GM06990 (cell line): ENCODE results near the gene TMEM253.

Experiments used
- DNase-seq: peaks from one replicate; pipeline ENCODE4 v3.0.0-alpha.2; 2011; ENCODE audit not compliant: insufficient read length; ENCODE audit errors: extremely low read depth
- H3K27me3 ChIP-seq: replicated peaks from 2 replicates; pipeline ENCODE4 v1.6.0; 2011; ENCODE audit warnings: low read length; ENCODE audit not compliant: control insufficient read depth, insufficient read depth
- H3K36me3 ChIP-seq: 2 replicates; pipeline ENCODE4 v1.5.1; 2011; ENCODE audit warnings: low read length; ENCODE audit not compliant: control insufficient read depth, insufficient read depth
- H3K4me3 ChIP-seq: replicated peaks from 2 replicates; pipeline ENCODE4 v1.5.1; 2011; ENCODE audit warnings: low read depth, mild to moderate bottlenecking, control low read depth, low read length
- CTCF ChIP-seq: IDR thresholded peaks from 2 replicates; pipeline ENCODE4 v1.5.1; 2011; ENCODE audit warnings: low read length, control low read depth, mild to moderate bottlenecking, inconsistent platforms; ENCODE audit not compliant: insufficient read depth, poor library complexity, severe bottlenecking

Gene TMEM253

GRCh38 chr14:21078287-21078686 is 22.6 kb upstream of the TMEM253 start:
- DNase-seq, result no peak
- H3K4me3 ChIP-seq, result no peak overlapping the region
- H3K27me3 ChIP-seq, result no peaks in the 10 kb centered on the region
- TF ChIP-seq CTCF, result no peak
- no peaks in the 10 kb centered on the region for H3K36me3 ChIP-seq

GRCh38 chr14:21078726-21079125 is 22.1 kb upstream of the TMEM253 start:
- Histone ChIP-seq H3K27me3 (no peaks in the 10 kb centered on the region), H3K36me3 (no peaks in the 10 kb centered on the region), H3K4me3 (no peak overlapping the region)
- no peak for DNase-seq
- TF ChIP-seq CTCF, result no peak

GRCh38 chr14:21081521-21082142 is 19.2 kb upstream of the TMEM253 start:
- Histone ChIP-seq H3K36me3 (no peaks in the 10 kb centered on the region), H3K4me3 (no peak overlapping the region), H3K27me3 (no peaks in the 10 kb centered on the region)
- no peak for TF ChIP-seq CTCF
- DNase-seq, result no peak

- H3K36me3 ChIP-seq, result no peaks in the 10 kb centered on the region
- no peak for DNase-seq
Observed at GRCh38 chr14:21083565-21084325, 17.1 kb upstream of the TMEM253 start.

GRCh38 chr14:21084396-21084795 is 16.5 kb upstream of the TMEM253 start:
- no peak for DNase-seq
- Histone ChIP-seq H3K36me3 (no peaks in the 10 kb centered on the region), H3K4me3 (no peak overlapping the region), H3K27me3 (no peaks in the 10 kb centered on the region)
- no peak for TF ChIP-seq CTCF

More at GRCh38 chr14:21083565-21084325, 17.1 kb upstream of the TMEM253 start:
- no peak for TF ChIP-seq CTCF
- Histone ChIP-seq H3K4me3 (no peak overlapping the region), H3K27me3 (no peaks in the 10 kb centered on the region)
